ENCODE results near the gene NAXE. TPM values are rescaled to one million over a fixed set of nuclear protein-coding genes. Genes with fewer than 3 reads are reported as not detected.

The NAXE gene
- total RNA-seq, 1 experiment from 2014 or later, result 261 TPM

- peak overlapping the region; percentile 95 for H2AFZ ChIP-seq (ENCODE audit: low read length)
- H3K4me2 ChIP-seq (ENCODE audit: low read length), result peak overlapping the region; percentile 92
- peak overlapping the region; percentile 80 for H3K9ac ChIP-seq (ENCODE audit: low read length)
- peak overlapping the region; percentile 74 for H3K4me3 ChIP-seq (ENCODE audit: low read length)
- H3K4me1 ChIP-seq (ENCODE audit: insufficient read depth, low read length), result peaks cover 16% of the 10 kb centered on the region
- no peak for TF ChIP-seq EZH2 (IDR thresholded peaks at IDR 0.05; ENCODE audit: low read length, unreplicated experiment)
- no peak for TF ChIP-seq EZH2phosphoT487 (IDR thresholded peaks at IDR 0.05; ENCODE audit: borderline replicate concordance, low read length)
- TF ChIP-seq, protein P1, sequence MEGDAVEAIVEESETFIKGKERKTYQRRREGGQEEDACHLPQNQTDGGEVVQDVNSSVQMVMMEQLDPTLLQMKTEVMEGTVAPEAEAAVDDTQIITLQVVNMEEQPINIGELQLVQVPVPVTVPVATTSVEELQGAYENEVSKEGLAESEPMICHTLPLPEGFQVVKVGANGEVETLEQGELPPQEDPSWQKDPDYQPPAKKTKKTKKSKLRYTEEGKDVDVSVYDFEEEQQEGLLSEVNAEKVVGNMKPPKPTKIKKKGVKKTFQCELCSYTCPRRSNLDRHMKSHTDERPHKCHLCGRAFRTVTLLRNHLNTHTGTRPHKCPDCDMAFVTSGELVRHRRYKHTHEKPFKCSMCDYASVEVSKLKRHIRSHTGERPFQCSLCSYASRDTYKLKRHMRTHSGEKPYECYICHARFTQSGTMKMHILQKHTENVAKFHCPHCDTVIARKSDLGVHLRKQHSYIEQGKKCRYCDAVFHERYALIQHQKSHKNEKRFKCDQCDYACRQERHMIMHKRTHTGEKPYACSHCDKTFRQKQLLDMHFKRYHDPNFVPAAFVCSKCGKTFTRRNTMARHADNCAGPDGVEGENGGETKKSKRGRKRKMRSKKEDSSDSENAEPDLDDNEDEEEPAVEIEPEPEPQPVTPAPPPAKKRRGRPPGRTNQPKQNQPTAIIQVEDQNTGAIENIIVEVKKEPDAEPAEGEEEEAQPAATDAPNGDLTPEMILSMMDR (conservative IDR thresholded peaks at IDR 0.05; ENCODE audit: low read depth, low read length), result no peak
- peaks cover 13% of the 10 kb centered on the region for H3K79me2 ChIP-seq (ENCODE audit: low read length)
- ATAC-seq, result no peak; the same call in 1 of the 2 replicates
- no peaks in the 10 kb centered on the region for H3F3A ChIP-seq (ENCODE audit: low read length, unreplicated experiment)
- ChIA-PET CTCF (interaction anchor here (0.5 to 0.6 kb wide), 2 partner anchors 29 to 207 kb away, joined by 3 to 6 read pairs; no protein-coding TSS in a partner anchor), POLR2A (ENCODE audit: unreplicated experiment) (interaction anchor here (0.6 kb wide), 1 partner anchor 127 kb away, joined by 3 read pairs; no protein-coding TSS in a partner anchor)
- intact Hi-C loops (cut with micrococcal nuclease), result no loop called here
- no peaks in the 10 kb centered on the region for H3K27me3 ChIP-seq (ENCODE audit: low read length)
- no peak overlapping the region; the same call in 1 of the 2 replicates for H3K27ac ChIP-seq (ENCODE audit: low read length)
- no peaks in the 10 kb centered on the region for H3K9me2 ChIP-seq (replicated peaks; ENCODE audit: low read length)
- peak; percentile 24 for DNase-seq
- TSS peak; percentile 46 for BruUV-seq (replicated peaks)
- no peaks in the 10 kb centered on the region for H4K20me1 ChIP-seq (ENCODE audit: low read length)
- peaks cover 38% of the 10 kb centered on the region for H3K36me3 ChIP-seq (ENCODE audit: low read depth, low read length)
- H3K9me3 ChIP-seq (ENCODE audit: low read length), result no peaks in the 10 kb centered on the region
Observed at GRCh38 chr1:156592158-156592909, 758 bp downstream of the NAXE start.

DNA sequence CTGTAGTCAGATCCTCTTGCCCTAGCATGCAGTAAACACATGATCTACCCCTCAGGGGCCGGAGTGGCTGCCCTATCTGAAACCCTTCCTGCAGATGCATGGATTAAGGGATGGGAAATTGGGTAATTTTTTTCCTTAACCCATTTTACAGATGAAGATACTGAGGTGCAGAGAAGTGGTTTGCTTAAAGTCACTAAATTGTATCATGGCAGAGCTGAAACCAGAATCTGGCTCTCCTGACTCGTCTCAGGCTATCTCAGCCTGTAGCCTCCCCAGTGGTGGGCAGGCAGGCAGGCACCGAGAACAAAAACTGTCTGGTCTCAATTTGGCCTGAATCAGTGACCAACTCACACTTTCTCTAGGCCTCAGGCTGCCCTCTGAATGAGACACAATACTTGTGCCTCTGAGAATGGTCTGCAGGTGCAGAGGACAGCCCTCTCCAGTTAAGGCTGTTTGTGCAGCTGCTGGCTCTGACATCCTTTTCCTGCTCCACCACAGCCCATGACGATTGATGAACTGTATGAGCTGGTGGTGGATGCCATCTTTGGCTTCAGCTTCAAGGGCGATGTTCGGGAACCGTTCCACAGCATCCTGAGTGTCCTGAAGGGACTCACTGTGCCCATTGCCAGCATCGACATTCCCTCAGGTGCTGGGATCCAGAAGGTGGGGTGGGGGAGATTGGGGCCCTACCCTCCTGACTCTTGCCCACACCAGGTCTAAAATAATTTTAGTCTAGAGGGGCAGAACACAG lies 1.5 kb downstream of the NAXE start:
- TF ChIP-seq, protein P1 (conservative IDR thresholded peaks at IDR 0.05; ENCODE audit: low read depth, low read length), result no peak
- TF ChIP-seq EZH2 (IDR thresholded peaks at IDR 0.05; ENCODE audit: low read length, unreplicated experiment) (no peak), EZH2phosphoT487 (IDR thresholded peaks at IDR 0.05; ENCODE audit: borderline replicate concordance, low read length) (no peak)
- H4K20me1 ChIP-seq (ENCODE audit: low read length), result no peaks in the 10 kb centered on the region
- H2AFZ ChIP-seq (ENCODE audit: low read length), result no peak overlapping the region
- peaks cover 15% of the 10 kb centered on the region for H3K79me2 ChIP-seq (ENCODE audit: low read length)
- POLR2A ChIA-PET (ENCODE audit: unreplicated experiment), result no interaction called here
- peak overlapping the region; percentile 74; the same call in 1 of the 2 replicates for H3K4me3 ChIP-seq (ENCODE audit: low read length)
- BruUV-seq (replicated peaks), result no TSS peak
- H3K9ac ChIP-seq (ENCODE audit: low read length), result no peak overlapping the region
- no peaks in the 10 kb centered on the region for H3F3A ChIP-seq (ENCODE audit: low read length, unreplicated experiment)
- peaks cover 16% of the 10 kb centered on the region for H3K4me1 ChIP-seq (ENCODE audit: insufficient read depth, low read length)
- no peak overlapping the region for H3K27ac ChIP-seq (ENCODE audit: low read length)
- intact Hi-C loops (cut with micrococcal nuclease), result no loop called here
- ATAC-seq, result no peak
- DNase-seq, result no peak
- no peaks in the 10 kb centered on the region for H3K9me2 ChIP-seq (replicated peaks; ENCODE audit: low read length)
- H3K36me3 ChIP-seq (ENCODE audit: low read depth, low read length), result peaks cover 46% of the 10 kb centered on the region
- H3K9me3 ChIP-seq (ENCODE audit: low read length), result no peaks in the 10 kb centered on the region
- CTCF ChIA-PET, result no interaction called here
- no peaks in the 10 kb centered on the region for H3K27me3 ChIP-seq (ENCODE audit: low read length)
- peak overlapping the region; percentile 92 for H3K4me2 ChIP-seq (ENCODE audit: low read length)

Data from PC-3 (cell line).